ENCODE data around the gene MYH11.

The MYH11 gene

DNA sequence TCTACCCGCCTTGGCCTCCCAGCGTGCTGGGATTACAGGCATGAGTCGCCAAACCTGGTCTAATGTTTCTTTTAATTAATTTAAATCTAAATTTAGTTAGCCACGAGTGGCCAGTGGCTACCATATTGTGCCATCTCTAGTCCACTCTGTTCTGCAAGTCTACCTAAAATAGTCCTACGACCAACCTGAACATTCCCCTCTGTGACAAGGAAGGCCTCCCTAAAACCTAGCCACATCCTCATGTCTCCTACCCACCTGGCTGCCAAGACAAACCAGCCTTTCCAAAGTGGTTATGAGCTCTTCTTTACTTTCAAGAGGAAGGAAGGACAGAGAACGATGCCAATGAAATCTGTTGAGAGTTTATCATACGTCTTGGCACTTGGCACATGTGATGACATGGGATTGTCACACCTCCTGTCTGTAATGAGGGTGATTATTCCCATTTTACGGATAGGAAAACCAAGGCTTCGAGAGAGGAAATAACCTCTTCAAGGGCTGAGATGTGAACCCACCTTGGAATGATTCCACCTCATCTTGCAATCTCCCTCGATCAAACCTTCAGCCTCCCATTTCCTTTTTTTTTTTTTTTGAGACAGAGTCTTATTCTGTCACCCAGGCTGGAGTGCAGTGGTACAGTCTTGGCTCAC lies 19.7 kb downstream of the MYH11 start:
- Histone ChIP-seq H3K36me3 (ENCODE audit: control insufficient read depth in 1 of 2, insufficient read depth in 2 of 2, low read length in 2 of 2) (peaks cover 0 to 6% of the 10 kb centered on the region in 2 donors), H3K4me1 (ENCODE audit: control insufficient read depth in 1 of 2, insufficient read depth in 2 of 2, low read length in 2 of 2) (peaks cover 0 to 58% of the 10 kb centered on the region in 2 donors), H3K27me3 (ENCODE audit: low read depth, low read length) (no peaks in the 10 kb centered on the region), H3K4me3 (ENCODE audit: low read depth in 1 of 2, low read length in 2 of 2) (peak overlapping the region in 1 of 2 donors; percentile 47), H3K27ac (ENCODE audit: low read length) (no peak overlapping the region), H3K9me3 (ENCODE audit: control insufficient read depth in 1 of 2, low read length in 2 of 2) (no peaks in the 10 kb centered on the region)

- no peak overlapping the region for H3K27ac ChIP-seq (ENCODE audit: low read length)
- peaks cover 0 to 6% of the 10 kb centered on the region in 2 donors for H3K36me3 ChIP-seq (ENCODE audit: control insufficient read depth in 1 of 2, insufficient read depth in 2 of 2, low read length in 2 of 2)
- H3K4me3 ChIP-seq (ENCODE audit: low read depth in 1 of 2, low read length in 2 of 2) = peak overlapping the region in 1 of 2 donors; percentile 17
Observed at GRCh38 chr16:15836074-15836473, 20.8 kb downstream of the MYH11 start.

GRCh38 chr16:15835136-15835878 lies 21.5 kb downstream of the MYH11 start:
- no peaks in the 10 kb centered on the region for H3K27me3 ChIP-seq (ENCODE audit: low read depth, low read length)
- peaks cover 0 to 61% of the 10 kb centered on the region in 2 donors for H3K4me1 ChIP-seq (ENCODE audit: control insufficient read depth in 1 of 2, insufficient read depth in 2 of 2, low read length in 2 of 2)
- peak overlapping the region in 1 of 2 donors; percentile 17 for H3K4me3 ChIP-seq (ENCODE audit: low read depth in 1 of 2, low read length in 2 of 2)
- peaks cover 0 to 6% of the 10 kb centered on the region in 2 donors for H3K36me3 ChIP-seq (ENCODE audit: control insufficient read depth in 1 of 2, insufficient read depth in 2 of 2, low read length in 2 of 2)
- no peaks in the 10 kb centered on the region for H3K9me3 ChIP-seq (ENCODE audit: control insufficient read depth in 1 of 2, low read length in 2 of 2)
- peak overlapping the region; percentile 11 for H3K27ac ChIP-seq (ENCODE audit: low read length)

More at GRCh38 chr16:15836074-15836473, 20.8 kb downstream of the MYH11 start:
- H3K4me1 ChIP-seq (ENCODE audit: control insufficient read depth in 1 of 2, insufficient read depth in 2 of 2, low read length in 2 of 2) = peaks cover 0 to 58% of the 10 kb centered on the region in 2 donors
- no peaks in the 10 kb centered on the region for H3K27me3 ChIP-seq (ENCODE audit: low read depth, low read length)
- H3K9me3 ChIP-seq (ENCODE audit: control insufficient read depth in 1 of 2, low read length in 2 of 2) = no peaks in the 10 kb centered on the region

GRCh38 chr16:15834502-15834901 lies 22.3 kb downstream of the MYH11 start:
- H3K27me3 ChIP-seq (ENCODE audit: low read depth, low read length) = no peaks in the 10 kb centered on the region
- H3K27ac ChIP-seq (ENCODE audit: low read length) = no peak overlapping the region

GRCh38 chr16:15833541-15833940 lies 23.3 kb downstream of the MYH11 start:
- Histone ChIP-seq H3K4me3 (ENCODE audit: low read depth in 1 of 2, low read length in 2 of 2) (no peak overlapping the region), H3K27me3 (ENCODE audit: low read depth, low read length) (no peaks in the 10 kb centered on the region), H3K27ac (ENCODE audit: low read length) (no peak overlapping the region), H3K36me3 (ENCODE audit: control insufficient read depth in 1 of 2, insufficient read depth in 2 of 2, low read length in 2 of 2) (peaks cover 0 to 6% of the 10 kb centered on the region in 2 donors), H3K9me3 (ENCODE audit: control insufficient read depth in 1 of 2, low read length in 2 of 2) (no peaks in the 10 kb centered on the region), H3K4me1 (ENCODE audit: control insufficient read depth in 1 of 2, insufficient read depth in 2 of 2, low read length in 2 of 2) (peaks cover 0 to 64% of the 10 kb centered on the region in 2 donors)

More at GRCh38 chr16:15834502-15834901, 22.3 kb downstream of the MYH11 start:
- H3K4me1 ChIP-seq (ENCODE audit: control insufficient read depth in 1 of 2, insufficient read depth in 2 of 2, low read length in 2 of 2) = peaks cover 0 to 63% of the 10 kb centered on the region in 2 donors
- H3K4me3 ChIP-seq (ENCODE audit: low read depth in 1 of 2, low read length in 2 of 2) = no peak overlapping the region
- H3K36me3 ChIP-seq (ENCODE audit: control insufficient read depth in 1 of 2, insufficient read depth in 2 of 2, low read length in 2 of 2) = peaks cover 0 to 6% of the 10 kb centered on the region in 2 donors
- H3K9me3 ChIP-seq (ENCODE audit: control insufficient read depth in 1 of 2, low read length in 2 of 2) = no peaks in the 10 kb centered on the region

DNA sequence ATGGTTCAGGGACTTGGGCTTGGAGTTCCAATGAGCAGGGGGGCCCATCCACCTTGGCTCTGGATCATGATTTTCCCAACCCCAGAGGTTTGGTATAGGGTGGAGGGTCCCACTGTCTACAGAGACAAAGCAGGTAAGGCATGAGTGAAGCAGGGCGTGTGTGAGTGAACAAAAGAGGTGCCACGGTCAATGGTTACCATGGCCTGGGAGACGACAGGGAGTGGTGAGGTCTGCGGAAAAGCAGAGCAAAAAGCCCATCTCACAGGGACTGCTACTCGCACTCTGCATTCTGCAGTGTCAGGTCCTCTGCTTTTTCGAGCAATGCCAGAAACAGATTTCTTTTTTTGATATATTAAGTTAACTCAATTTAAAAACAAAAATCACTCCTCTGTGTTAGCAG lies 24.6 kb downstream of the MYH11 start:
- Histone ChIP-seq H3K4me1 (ENCODE audit: control insufficient read depth in 1 of 2, insufficient read depth in 2 of 2, low read length in 2 of 2) (peaks cover 0 to 67% of the 10 kb centered on the region in 2 donors), H3K27me3 (ENCODE audit: low read depth, low read length) (no peaks in the 10 kb centered on the region), H3K4me3 (ENCODE audit: low read depth in 1 of 2, low read length in 2 of 2) (no peak overlapping the region), H3K36me3 (ENCODE audit: control insufficient read depth in 1 of 2, insufficient read depth in 2 of 2, low read length in 2 of 2) (no peaks in the 10 kb centered on the region), H3K27ac (ENCODE audit: low read length) (peak overlapping the region; percentile 8), H3K9me3 (ENCODE audit: control insufficient read depth in 1 of 2, low read length in 2 of 2) (no peaks in the 10 kb centered on the region)

- Histone ChIP-seq H3K4me1 (ENCODE audit: control insufficient read depth in 1 of 2, insufficient read depth in 2 of 2, low read length in 2 of 2) (peaks cover 0 to 75% of the 10 kb centered on the region in 2 donors), H3K27me3 (ENCODE audit: low read depth, low read length) (no peaks in the 10 kb centered on the region), H3K4me3 (ENCODE audit: low read depth in 1 of 2, low read length in 2 of 2) (no peak overlapping the region), H3K36me3 (ENCODE audit: control insufficient read depth in 1 of 2, insufficient read depth in 2 of 2, low read length in 2 of 2) (peaks cover 0 to 2% of the 10 kb centered on the region in 2 donors), H3K27ac (ENCODE audit: low read length) (no peak overlapping the region), H3K9me3 (ENCODE audit: control insufficient read depth in 1 of 2, low read length in 2 of 2) (no peaks in the 10 kb centered on the region)
Observed at GRCh38 chr16:15830832-15831451, 25.9 kb downstream of the MYH11 start.

DNA sequence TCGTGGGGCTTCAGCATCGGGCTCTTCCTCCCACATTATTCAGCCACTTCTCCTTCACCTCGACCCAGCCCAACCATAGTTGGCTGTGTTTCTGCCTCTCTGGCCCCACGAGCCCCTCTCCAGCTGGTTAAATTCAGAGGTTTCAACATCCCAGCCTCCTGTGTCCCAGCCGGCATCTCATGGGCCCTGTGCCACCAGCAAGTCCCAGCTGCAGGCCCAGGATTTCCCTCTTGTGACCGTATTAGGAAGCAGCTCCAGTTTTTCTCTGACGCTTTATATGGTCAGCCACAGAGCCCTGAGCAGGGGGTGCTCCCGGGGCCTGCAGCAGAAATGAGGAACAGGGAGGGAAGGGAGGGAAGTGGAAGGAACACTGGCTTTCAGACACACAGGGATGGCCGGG lies 27.4 kb downstream of the MYH11 start:
- Histone ChIP-seq H3K36me3 (ENCODE audit: control insufficient read depth in 1 of 2, insufficient read depth in 2 of 2, low read length in 2 of 2) (peaks cover 0 to 5% of the 10 kb centered on the region in 2 donors), H3K27ac (ENCODE audit: low read length) (peak overlapping the region; percentile 56), H3K4me1 (ENCODE audit: control insufficient read depth in 1 of 2, insufficient read depth in 2 of 2, low read length in 2 of 2) (peaks cover 0 to 86% of the 10 kb centered on the region in 2 donors), H3K27me3 (ENCODE audit: low read depth, low read length) (no peaks in the 10 kb centered on the region), H3K4me3 (ENCODE audit: low read depth in 1 of 2, low read length in 2 of 2) (no peak overlapping the region), H3K9me3 (ENCODE audit: control insufficient read depth in 1 of 2, low read length in 2 of 2) (no peaks in the 10 kb centered on the region)

- peaks cover 0 to 5% of the 10 kb centered on the region in 2 donors for H3K36me3 ChIP-seq (ENCODE audit: control insufficient read depth in 1 of 2, insufficient read depth in 2 of 2, low read length in 2 of 2)
- no peaks in the 10 kb centered on the region for H3K9me3 ChIP-seq (ENCODE audit: control insufficient read depth in 1 of 2, low read length in 2 of 2)
- no peak overlapping the region for H3K4me3 ChIP-seq (ENCODE audit: low read depth in 1 of 2, low read length in 2 of 2)
- H3K4me1 ChIP-seq (ENCODE audit: control insufficient read depth in 1 of 2, insufficient read depth in 2 of 2, low read length in 2 of 2) = peaks cover 0 to 89% of the 10 kb centered on the region in 2 donors
- peak overlapping the region; percentile 67 for H3K27ac ChIP-seq (ENCODE audit: low read length)
- no peaks in the 10 kb centered on the region for H3K27me3 ChIP-seq (ENCODE audit: low read depth, low read length)
Observed at GRCh38 chr16:15827709-15828343, 29.0 kb downstream of the MYH11 start.

DNA sequence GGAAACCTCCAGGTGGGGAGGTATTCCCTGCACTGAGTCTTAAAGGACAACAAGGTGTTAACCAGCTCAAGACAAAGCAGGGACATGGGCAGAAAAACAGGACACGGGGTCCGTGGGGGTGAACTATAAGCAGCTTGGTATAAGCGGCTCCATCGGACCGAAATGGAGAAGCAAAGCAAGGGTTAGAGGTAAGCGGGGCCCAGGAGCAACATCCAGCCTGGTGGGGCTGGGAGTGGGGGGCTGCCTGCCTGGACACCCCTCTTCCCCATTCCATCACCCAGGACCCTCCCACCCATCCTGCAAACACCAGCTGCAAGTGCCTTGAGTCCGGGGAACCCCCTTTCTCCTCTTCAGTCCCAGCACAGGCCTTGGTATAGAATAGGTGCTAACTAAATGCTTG lies 29.5 kb downstream of the MYH11 start:
- H3K4me1 ChIP-seq (ENCODE audit: control insufficient read depth in 1 of 2, insufficient read depth in 2 of 2, low read length in 2 of 2) = peaks cover 0 to 87% of the 10 kb centered on the region in 2 donors
- H3K9me3 ChIP-seq (ENCODE audit: control insufficient read depth in 1 of 2, low read length in 2 of 2) = no peaks in the 10 kb centered on the region
- peaks cover 0 to 5% of the 10 kb centered on the region in 2 donors for H3K36me3 ChIP-seq (ENCODE audit: control insufficient read depth in 1 of 2, insufficient read depth in 2 of 2, low read length in 2 of 2)
- no peak overlapping the region for H3K4me3 ChIP-seq (ENCODE audit: low read depth in 1 of 2, low read length in 2 of 2)
- H3K27ac ChIP-seq (ENCODE audit: low read length) = peak overlapping the region; percentile 67
- H3K27me3 ChIP-seq (ENCODE audit: low read depth, low read length) = no peaks in the 10 kb centered on the region

All from muscle layer of duodenum (tissue), 2 donors.